Bronchial epithelial cell (primary cell): ENCODE data around the gene TSPAN18. TPM values are rescaled to one million over a fixed set of nuclear protein-coding genes. Genes with fewer than 3 reads are reported as not detected.

ENCODE experiments used
- DNase-seq: peaks from one replicate; pipeline ENCODE4 v3.0.0-alpha.2; 2010; ENCODE audit warnings: low read depth
- FAIRE-seq: peaks from 2 replicates; lab custom pipeline; 2011; peaks lifted over from hg19 to GRCh38; lab: Jason Lieb, UNC
- H3K27me3 ChIP-seq: 2 replicates; pipeline ENCODE4 v1.5.1; 2011; ENCODE audit warnings: low read length; ENCODE audit not compliant: control insufficient read depth, insufficient read depth
- H3K36me3 ChIP-seq: 2 replicates; pipeline ENCODE4 v1.5.1; 2011; ENCODE audit warnings: low read length; ENCODE audit not compliant: control insufficient read depth, insufficient read depth
- H3K4me3 ChIP-seq: 2 replicates; pipeline ENCODE4 v1.5.1; 2011; ENCODE audit warnings: mild to moderate bottlenecking, low read depth, low read length, control low read depth
- CTCF ChIP-seq: IDR thresholded peaks from 2 replicates; pipeline ENCODE4 v1.5.1; 2011; ENCODE audit warnings: mild to moderate bottlenecking, moderate library complexity, low read length, control low read depth, inconsistent platforms; ENCODE audit not compliant: insufficient read depth, severe bottlenecking
- total RNA-seq: library from RNA; depleted of rRNA; stranded (reverse); fragments of >200 nt; gene quantifications from 2 replicates; pipeline ENCODE4 v1.2.1, GENCODE V29; 2014

TSPAN18 gene
- total RNA-seq, 1 donor from 2014 or later = not detected

GRCh38 chr11:44842220-44842619 is 115.5 kb downstream of the TSPAN18 start:
- Histone ChIP-seq H3K27me3 (peaks cover 4% of the 10 kb centered on the region), H3K36me3 (no peaks in the 10 kb centered on the region), H3K4me3 (no peak overlapping the region)
- FAIRE-seq = no peak
- DNase-seq = no peak
- no peak for TF ChIP-seq CTCF

GRCh38 chr11:44846852-44847251 is 120.1 kb downstream of the TSPAN18 start:
- Histone ChIP-seq H3K27me3 (peaks cover 11% of the 10 kb centered on the region), H3K36me3 (no peaks in the 10 kb centered on the region), H3K4me3 (no peak overlapping the region)
- FAIRE-seq (no peak), DNase-seq (no peak)
- no peak for TF ChIP-seq CTCF

GRCh38 chr11:44847316-44847715 is 120.6 kb downstream of the TSPAN18 start:
- FAIRE-seq = no peak
- peaks cover 11% of the 10 kb centered on the region for H3K27me3 ChIP-seq
- no peak overlapping the region for H3K4me3 ChIP-seq
- TF ChIP-seq CTCF = no peak
- no peak for DNase-seq
- no peaks in the 10 kb centered on the region for H3K36me3 ChIP-seq

- H3K27me3 ChIP-seq = peaks cover 11% of the 10 kb centered on the region
- H3K4me3 ChIP-seq = no peak overlapping the region
- H3K36me3 ChIP-seq = no peaks in the 10 kb centered on the region
- no peak for FAIRE-seq
- no peak for DNase-seq
- TF ChIP-seq CTCF = no peak
Observed at GRCh38 chr11:44848203-44848962, 121.6 kb downstream of the TSPAN18 start.

GRCh38 chr11:44848963-44849350 is 122.2 kb downstream of the TSPAN18 start:
- DNase-seq (no peak), FAIRE-seq (peak; percentile 68)
- Histone ChIP-seq H3K27me3 (peaks cover 11% of the 10 kb centered on the region), H3K4me3 (no peak overlapping the region), H3K36me3 (no peaks in the 10 kb centered on the region)
- no peak for TF ChIP-seq CTCF

- Histone ChIP-seq H3K27me3 (peaks cover 11% of the 10 kb centered on the region), H3K4me3 (no peak overlapping the region), H3K36me3 (no peaks in the 10 kb centered on the region)
- FAIRE-seq = no peak
- TF ChIP-seq CTCF = no peak
- DNase-seq = no peak
Observed at GRCh38 chr11:44849424-44849823, 122.7 kb downstream of the TSPAN18 start.
